Neural progenitor cell (in vitro differentiated cells): ENCODE measurements around the gene KRTAP20-3. TPM values are rescaled to one million over a fixed set of nuclear protein-coding genes. Genes with fewer than 3 reads are reported as not detected.

Experiments
- small RNA-seq: library from RNA; depleted of rRNA; stranded (forward); fragments of <200 nt; gene quantifications from one replicate; pipeline ENCODE3, GENCODE V24; 2015
- total RNA-seq: library from RNA; depleted of rRNA; stranded (reverse); fragments of >200 nt; gene quantifications from 2 replicates; pipeline ENCODE4 v1.2.3, GENCODE V29; 2015; ENCODE audit warnings: low replicate concordance

KRTAP20-3 gene
- total RNA-seq, 1 donor from 2014 or later = not detected

Small RNA genes lying within 50 kb of the gene (small RNA-seq; reads per million reads assigned to genes)
- gene KRTAP20-1 (not detected), gene KRTAP20-3 (not detected), gene KRTAP20-4 (not detected), gene KRTAP22-1 (not detected)

Other genes starting within 250 kb of the KRTAP20-3 start
- gene KRTAP13-1, start 246.8 kb upstream of the KRTAP20-3 start, total RNA-seq = not detected in 2 replicates
- not detected in 2 replicates for gene KRTAP13-3, start 216.9 kb upstream of the KRTAP20-3 start, total RNA-seq
- gene KRTAP13-4, start 212.6 kb upstream of the KRTAP20-3 start, total RNA-seq = not detected in 2 replicates
- not detected in 2 replicates for gene KRTAP15-1, start 202.6 kb upstream of the KRTAP20-3 start, total RNA-seq
- gene KRTAP19-1, start 162.5 kb upstream of the KRTAP20-3 start, total RNA-seq = not detected in 2 replicates
- not detected in 2 replicates for gene KRTAP19-2, start 155.4 kb upstream of the KRTAP20-3 start, total RNA-seq
- gene KRTAP19-3, start 150.9 kb upstream of the KRTAP20-3 start, total RNA-seq = not detected in 2 replicates
- gene KRTAP19-4, start 145.7 kb upstream of the KRTAP20-3 start, total RNA-seq = not detected in 2 replicates
- not detected in 2 replicates for gene KRTAP19-5, start 140.7 kb upstream of the KRTAP20-3 start, total RNA-seq
- gene KRTAP19-6, start 101.0 kb upstream of the KRTAP20-3 start, total RNA-seq = not detected in 2 replicates
- gene KRTAP19-7, start 81.5 kb upstream of the KRTAP20-3 start, total RNA-seq = not detected in 2 replicates
- gene KRTAP22-2, start 52.5 kb upstream of the KRTAP20-3 start, total RNA-seq = not detected in 2 replicates
- not detected in 2 replicates for gene KRTAP6-3, start 50.4 kb upstream of the KRTAP20-3 start, total RNA-seq
- gene KRTAP6-2, start 44.0 kb upstream of the KRTAP20-3 start, total RNA-seq = not detected in 2 replicates
- gene KRTAP22-1, start 41.8 kb upstream of the KRTAP20-3 start, total RNA-seq = not detected in 2 replicates
- not detected in 2 replicates for gene KRTAP6-1, start 28.9 kb upstream of the KRTAP20-3 start, total RNA-seq
- not detected in 2 replicates for gene KRTAP20-1, start 26.4 kb upstream of the KRTAP20-3 start, total RNA-seq
- not detected in 2 replicates for gene KRTAP20-4, start 22.2 kb upstream of the KRTAP20-3 start, total RNA-seq
- not detected in 2 replicates for gene KRTAP20-2, start 7.7 kb upstream of the KRTAP20-3 start, total RNA-seq
- gene KRTAP21-3, start 75.9 kb downstream of the KRTAP20-3 start, total RNA-seq = not detected in 2 replicates
- not detected in 2 replicates for gene KRTAP21-2, start 104.4 kb downstream of the KRTAP20-3 start, total RNA-seq
- not detected in 2 replicates for gene KRTAP21-1, start 112.6 kb downstream of the KRTAP20-3 start, total RNA-seq
- gene KRTAP8-1, start 170.4 kb downstream of the KRTAP20-3 start, total RNA-seq = not detected in 2 replicates
- gene KRTAP7-1, start 186.9 kb downstream of the KRTAP20-3 start, total RNA-seq = not detected in 2 replicates
- not detected in 2 replicates for gene KRTAP11-1, start 238.7 kb downstream of the KRTAP20-3 start, total RNA-seq